SU-DHL-6 (cell line): ENCODE data around the gene TVP23A.
A peak's percentile ranks its signal among the peaks of the same experiment; 100 is the strongest.
"Not testable (repeated sequence)": the region's sequence is repeated elsewhere in the genome, so short reads cannot be mapped to it uniquely, and the experiment has no call there.

Source experiments
- H2AFZ ChIP-seq: fragments of 200-600 bp; sonication (generic); 2 replicates; pipeline ENCODE4 v1.6.1; 2014; ENCODE audit warnings: low read depth, mild to moderate bottlenecking, moderate library complexity, mixed read lengths, antibody characterized with exemption, low read length; ENCODE audit not compliant: severe bottlenecking
- H3F3A ChIP-seq: fragments of 200-600 bp; shearing (Covaris generic); 2 replicates; pipeline ENCODE4 v1.6.0; 2016; ENCODE audit warnings: antibody characterized with exemption, mild to moderate bottlenecking; ENCODE audit not compliant: insufficient read depth
- H3K27ac ChIP-seq: fragments of 200-600 bp; sonication (generic); 2 replicates; pipeline ENCODE4 v1.5.1; 2016; ENCODE audit warnings: low read depth, mild to moderate bottlenecking, low read length, moderate library complexity, mixed read lengths
- H3K27me3 ChIP-seq: fragments of 200-600 bp; sonication (generic), shearing (Covaris generic); 2 replicates; pipeline ENCODE4 v1.6.0; 2014; ENCODE audit warnings: mild to moderate bottlenecking, low read length
- H3K36me3 ChIP-seq: fragments of 200-600 bp; sonication (generic); 2 replicates; pipeline ENCODE4 v1.6.1; 2014; ENCODE audit warnings: mild to moderate bottlenecking, low read length, mixed read lengths
- H3K4me2 ChIP-seq: fragments of 300-600, 200-600 bp; shearing (Covaris generic), sonication (generic); 2 replicates; pipeline ENCODE4 v1.6.0; 2014; ENCODE audit warnings: low read length, low read depth, mild to moderate bottlenecking; ENCODE audit not compliant: poor library complexity, severe bottlenecking
- H3K4me3 ChIP-seq: fragments of 200-600 bp; sonication (generic); 2 replicates; pipeline ENCODE4 v1.5.1; 2014; ENCODE audit warnings: antibody characterized with exemption, low read length, mild to moderate bottlenecking, mixed read lengths; ENCODE audit not compliant: insufficient read depth, poor library complexity, severe bottlenecking
- H3K79me2 ChIP-seq: fragments of 200-600 bp; sonication (generic); 2 replicates; pipeline ENCODE4 v1.6.1; 2014; ENCODE audit warnings: mild to moderate bottlenecking, low read length, moderate library complexity; ENCODE audit not compliant: insufficient read depth
- H3K9ac ChIP-seq: fragments of 200-600 bp; sonication (generic); 2 replicates; pipeline ENCODE4 v1.7.0; 2014; ENCODE audit warnings: mild to moderate bottlenecking, low read length
- H3K9me2 ChIP-seq: fragments of 200-600 bp; sonication (generic); replicated peaks from 2 replicates; pipeline ENCODE4 v1.6.1; 2014; ENCODE audit warnings: low read length; ENCODE audit not compliant: insufficient read depth
- H3K9me3 ChIP-seq: fragments of 200-600 bp; sonication (generic); 2 replicates; pipeline ENCODE4 v1.6.1; 2014; ENCODE audit warnings: low read length, mixed read lengths; ENCODE audit not compliant: insufficient read depth
- H4K20me1 ChIP-seq: fragments of 200-600 bp; sonication (generic); 2 replicates; pipeline ENCODE4 v1.6.1; 2014; ENCODE audit warnings: low read depth, mild to moderate bottlenecking, antibody characterized with exemption, low read length, moderate library complexity, mixed read lengths
- EZH2phosphoT487 ChIP-seq: fragments of 200-600 bp; sonication (generic), shearing (Covaris generic); conservative IDR thresholded peaks from 2 replicates; pipeline ENCODE4 v1.6.1; 2018; ENCODE audit warnings: mild to moderate bottlenecking, antibody characterized with exemption, low read length, moderate library complexity, mixed read lengths
- TF ChIP-seq, protein P1 (sequence below): fragments of 200-600 bp; sonication (generic); IDR thresholded peaks from one replicate; pipeline ENCODE4 v1.5.1; 2017; ENCODE audit warnings: antibody characterized with exemption, mild to moderate bottlenecking, low read length, moderate library complexity; ENCODE audit not compliant: insufficient read depth, poor library complexity, severe bottlenecking

TVP23A gene

DNA sequence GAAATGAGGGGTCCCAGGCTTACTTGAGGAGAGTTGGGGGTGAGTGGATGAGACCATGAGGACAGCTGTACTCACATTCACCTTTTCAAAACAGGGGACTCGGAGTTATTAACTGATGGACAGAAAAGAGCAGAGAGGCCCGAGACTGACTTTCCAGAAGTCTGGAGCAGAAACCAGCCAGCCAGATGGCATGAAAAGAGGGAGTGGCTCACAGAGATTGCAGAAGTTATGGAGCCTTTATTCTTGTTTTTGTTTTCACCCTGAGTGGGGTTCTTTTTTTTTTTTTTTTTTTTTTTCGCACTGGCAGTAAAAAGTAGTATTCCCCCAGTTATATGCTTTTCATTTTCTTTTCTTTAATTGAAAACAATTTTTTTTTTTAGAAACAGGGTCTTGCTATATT lies 18.9 kb downstream of the TVP23A start:
- Histone ChIP-seq H3F3A (no peaks in the 10 kb centered on the region), H3K27ac (no peak overlapping the region), H3K9me3 (no peaks in the 10 kb centered on the region), H2AFZ (no peak overlapping the region), H3K27me3 (no peaks in the 10 kb centered on the region), H3K4me2 (no peak overlapping the region), H3K79me2 (no peaks in the 10 kb centered on the region), H3K9ac (no peak overlapping the region), H3K36me3 (no peaks in the 10 kb centered on the region), H4K20me1 (no peaks in the 10 kb centered on the region), H3K4me3 (no peak overlapping the region), H3K9me2 (no peaks in the 10 kb centered on the region)
- TF ChIP-seq, protein P1, sequence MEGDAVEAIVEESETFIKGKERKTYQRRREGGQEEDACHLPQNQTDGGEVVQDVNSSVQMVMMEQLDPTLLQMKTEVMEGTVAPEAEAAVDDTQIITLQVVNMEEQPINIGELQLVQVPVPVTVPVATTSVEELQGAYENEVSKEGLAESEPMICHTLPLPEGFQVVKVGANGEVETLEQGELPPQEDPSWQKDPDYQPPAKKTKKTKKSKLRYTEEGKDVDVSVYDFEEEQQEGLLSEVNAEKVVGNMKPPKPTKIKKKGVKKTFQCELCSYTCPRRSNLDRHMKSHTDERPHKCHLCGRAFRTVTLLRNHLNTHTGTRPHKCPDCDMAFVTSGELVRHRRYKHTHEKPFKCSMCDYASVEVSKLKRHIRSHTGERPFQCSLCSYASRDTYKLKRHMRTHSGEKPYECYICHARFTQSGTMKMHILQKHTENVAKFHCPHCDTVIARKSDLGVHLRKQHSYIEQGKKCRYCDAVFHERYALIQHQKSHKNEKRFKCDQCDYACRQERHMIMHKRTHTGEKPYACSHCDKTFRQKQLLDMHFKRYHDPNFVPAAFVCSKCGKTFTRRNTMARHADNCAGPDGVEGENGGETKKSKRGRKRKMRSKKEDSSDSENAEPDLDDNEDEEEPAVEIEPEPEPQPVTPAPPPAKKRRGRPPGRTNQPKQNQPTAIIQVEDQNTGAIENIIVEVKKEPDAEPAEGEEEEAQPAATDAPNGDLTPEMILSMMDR = no peak
- no peak for TF ChIP-seq EZH2phosphoT487

DNA sequence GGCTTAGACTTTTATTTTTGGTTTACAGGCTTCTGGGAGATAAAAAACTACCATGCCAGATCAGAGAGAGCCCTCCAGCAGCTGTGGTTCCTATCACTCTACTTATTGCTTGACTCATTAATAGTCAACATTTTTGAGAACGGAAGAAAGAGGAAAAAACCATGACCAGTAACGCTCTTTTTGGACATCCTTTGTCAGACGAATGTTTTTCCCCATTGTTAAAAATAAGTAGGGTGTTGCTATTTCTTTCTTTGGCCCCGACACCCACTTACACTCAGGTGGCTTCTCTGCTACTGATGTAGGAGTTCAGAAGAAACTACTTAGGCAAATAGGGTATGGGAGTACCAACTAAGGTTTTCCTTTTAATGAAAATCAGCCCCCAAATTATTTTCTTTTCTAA lies 27.5 kb downstream of the TVP23A start:
- Histone ChIP-seq H3K9me3 (0 out of 2 replicates have a peak, but pooled peaks cover 6% of the 10 kb centered on the region), H3K36me3 (no peaks in the 10 kb centered on the region; the same call in 1 of the 2 replicates), H3K79me2 (no peaks in the 10 kb centered on the region), H3K4me2 (peak overlapping the region; percentile 17), H3K4me3 (no peak overlapping the region), H3K27ac (peak overlapping the region; percentile 67), H4K20me1 (no peaks in the 10 kb centered on the region), H3F3A (peaks cover 6% of the 10 kb centered on the region; the same call in 1 of the 2 replicates), H3K27me3 (no peaks in the 10 kb centered on the region), H3K9ac (no peak overlapping the region), H3K9me2 (no peaks in the 10 kb centered on the region), H2AFZ (no peak overlapping the region)
- no peak for TF ChIP-seq EZH2phosphoT487
- TF ChIP-seq, protein P1 = no peak

DNA sequence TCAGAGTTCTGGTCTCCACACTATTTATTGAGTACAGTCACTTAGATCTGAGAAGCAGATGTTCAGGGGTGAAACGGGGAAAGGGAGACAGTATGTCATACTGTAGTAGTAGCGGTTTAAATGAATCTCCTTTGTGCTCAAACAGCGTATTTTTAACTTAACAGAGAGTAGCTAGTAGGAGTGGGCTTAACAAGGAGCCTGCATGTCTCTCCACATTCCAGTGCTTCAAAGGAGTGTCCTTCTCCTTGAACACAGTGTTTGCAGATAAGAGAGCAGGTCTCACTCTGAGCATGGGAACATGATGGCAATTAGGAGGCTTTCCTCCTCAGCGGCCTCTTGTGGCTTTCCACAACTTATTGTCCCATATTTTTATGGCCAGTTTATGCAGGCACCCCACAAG lies 30.0 kb downstream of the TVP23A start:
- not testable (repeated sequence) for H3K4me2 ChIP-seq, H3K9me2 ChIP-seq, H3K27ac ChIP-seq, H4K20me1 ChIP-seq, H2AFZ ChIP-seq, H3K4me3 ChIP-seq, H3K9me3 ChIP-seq, H3K36me3 ChIP-seq, H3K27me3 ChIP-seq, H3K9ac ChIP-seq, H3K79me2 ChIP-seq, H3F3A ChIP-seq

DNA sequence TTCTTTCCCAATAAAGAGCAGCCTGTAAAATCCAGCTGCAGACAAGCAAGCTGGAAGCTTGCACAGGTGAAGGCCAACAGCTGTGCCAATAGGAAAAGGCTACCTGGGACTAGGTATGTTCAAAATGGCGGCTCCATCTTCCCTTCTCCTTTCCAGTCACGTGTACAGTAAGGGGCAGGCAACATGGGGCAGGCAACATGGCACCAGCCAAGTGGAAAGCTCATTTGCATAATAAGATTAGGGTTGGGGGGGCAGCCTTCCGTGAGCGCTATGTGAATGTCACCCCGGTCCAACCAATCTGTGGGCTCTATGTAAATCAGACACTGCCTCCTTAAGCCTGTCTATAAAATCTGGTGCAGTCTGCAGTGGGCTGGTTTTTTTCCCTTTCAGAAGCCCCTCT lies 31.3 kb downstream of the TVP23A start:
- Histone ChIP-seq H2AFZ (peak overlapping the region; percentile 23), H3K27ac (no peak overlapping the region)
- TF ChIP-seq, protein P1 = no peak
- no peak for TF ChIP-seq EZH2phosphoT487

More for the DNA sequence above, 31.3 kb downstream of the TVP23A start:
- no peak overlapping the region for H3K9ac ChIP-seq
- 0 out of 2 replicates have a peak, but pooled peaks cover 4% of the 10 kb centered on the region for H3K9me3 ChIP-seq
- no peak overlapping the region for H3K4me3 ChIP-seq
- H3F3A ChIP-seq = peaks cover 6% of the 10 kb centered on the region; the same call in 1 of the 2 replicates
- no peaks in the 10 kb centered on the region; the same call in 1 of the 2 replicates for H3K36me3 ChIP-seq
- no peaks in the 10 kb centered on the region for H3K27me3 ChIP-seq
- H3K79me2 ChIP-seq = no peaks in the 10 kb centered on the region
- H3K4me2 ChIP-seq = peak overlapping the region; percentile 11
- no peaks in the 10 kb centered on the region for H4K20me1 ChIP-seq
- H3K9me2 ChIP-seq = no peaks in the 10 kb centered on the region
